ENCODE measurements around the gene CEMIP.
A peak's percentile ranks its signal among the peaks of the same experiment; 100 is the strongest.

Gene CEMIP

GRCh38 chr15:80971143-80971542 is 192.0 kb downstream of the CEMIP start:
- TF ChIP-seq ARNT (IDR thresholded peaks at IDR 0.05) (no peak), HDGF (IDR thresholded peaks at IDR 0.05; ENCODE audit: borderline replicate concordance) (no peak), FOXM1 (IDR thresholded peaks at IDR 0.05; ENCODE audit: borderline replicate concordance) (no peak), LEF1 (IDR thresholded peaks at IDR 0.05; ENCODE audit: borderline replicate concordance) (no peak), ELF4 (IDR thresholded peaks at IDR 0.05) (no peak), FOXA1 (IDR thresholded peaks at IDR 0.05) (no peak), FOXK2 (IDR thresholded peaks at IDR 0.05) (no peak), NFRKB (IDR thresholded peaks at IDR 0.05) (no peak), BHLHE40 (IDR thresholded peaks at IDR 0.05; ENCODE audit: borderline replicate concordance) (no peak), CTBP1 (IDR thresholded peaks at IDR 0.05; ENCODE audit: borderline replicate concordance) (no peak), SP1 (IDR thresholded peaks at IDR 0.05) (no peak), SUZ12 (IDR thresholded peaks at IDR 0.05) (no peak)
- ChIA-PET POLR2A (no interaction called here), CTCF (interaction anchor here (1.0 kb wide), 1 partner anchor 8 kb away, joined by 4 read pairs; no protein-coding TSS in a partner anchor)
- DNase-seq (ENCODE audit: extremely low spot score) = no peak

- ChIA-PET CTCF (interaction anchor here (0.6 to 1.2 kb wide), 2 partner anchors 193 to 1111 kb away, joined by 3 to 5 read pairs; partner anchors contain the start of gene CEMIP), POLR2A (no interaction called here)
- TF ChIP-seq SP1 (IDR thresholded peaks at IDR 0.05) (no peak), ELF4 (IDR thresholded peaks at IDR 0.05) (no peak), PKNOX1 (IDR thresholded peaks at IDR 0.05) (no peak), CTBP1 (IDR thresholded peaks at IDR 0.05; ENCODE audit: borderline replicate concordance) (no peak), LEF1 (IDR thresholded peaks at IDR 0.05; ENCODE audit: borderline replicate concordance) (no peak), ARNT (IDR thresholded peaks at IDR 0.05) (no peak), TARDBP (IDR thresholded peaks at IDR 0.05) (no peak), ZNF384 (IDR thresholded peaks at IDR 0.05) (no peak), FOXM1 (IDR thresholded peaks at IDR 0.05; ENCODE audit: borderline replicate concordance) (no peak), BHLHE40 (IDR thresholded peaks at IDR 0.05; ENCODE audit: borderline replicate concordance) (no peak)
- DNase-seq (ENCODE audit: extremely low spot score) = no peak
Measured at GRCh38 chr15:80972276-80972675, 193.1 kb downstream of the CEMIP start.

GRCh38 chr15:80974914-80975313 is 195.7 kb downstream of the CEMIP start:
- ChIA-PET CTCF (interaction anchor here (0.7 to 4.9 kb wide), 5 partner anchors 25 to 291 kb away, joined by 3 to 94 read pairs (median 4); no protein-coding TSS in a partner anchor), POLR2A (no interaction called here)
- no peak for DNase-seq (ENCODE audit: extremely low spot score)
- TF ChIP-seq L3MBTL2 (conservative IDR thresholded peaks at IDR 0.05) (0 out of 2 replicates have a peak, but pooled peaks have one; percentile 14), NFRKB (IDR thresholded peaks at IDR 0.05) (no peak)

- DNase-seq (ENCODE audit: extremely low spot score) = no peak
- TF ChIP-seq TARDBP (IDR thresholded peaks at IDR 0.05) (no peak), ARNT (IDR thresholded peaks at IDR 0.05) (no peak), PKNOX1 (IDR thresholded peaks at IDR 0.05) (no peak), HDGF (IDR thresholded peaks at IDR 0.05; ENCODE audit: borderline replicate concordance) (no peak), FOXA1 (IDR thresholded peaks at IDR 0.05) (no peak), SUZ12 (IDR thresholded peaks at IDR 0.05) (no peak), FOXM1 (IDR thresholded peaks at IDR 0.05; ENCODE audit: borderline replicate concordance) (no peak), LEF1 (IDR thresholded peaks at IDR 0.05; ENCODE audit: borderline replicate concordance) (no peak), NFRKB (IDR thresholded peaks at IDR 0.05) (no peak)
- ChIA-PET CTCF (interaction anchor here (0.7 to 4.9 kb wide), 9 partner anchors 10 to 373 kb away, joined by 4 to 94 read pairs (median 6); partner anchors contain the start of gene CEMIP), POLR2A (interaction anchor here (1.6 kb wide), 1 partner anchor 24 kb away, joined by 7 read pairs; the partner anchor contains the start of gene TLNRD1)
Measured at GRCh38 chr15:80976851-80977250, 197.7 kb downstream of the CEMIP start.

GRCh38 chr15:80977627-80978036 is 198.5 kb downstream of the CEMIP start:
- ChIA-PET POLR2A (interaction anchor here (0.6 to 1.6 kb wide), 3 partner anchors 14 to 288 kb away, joined by 5 to 7 read pairs (median 6); partner anchors contain the start of gene TLNRD1), CTCF (interaction anchor here (0.6 to 4.9 kb wide), 18 partner anchors 9 to 372 kb away, joined by 3 to 94 read pairs (median 5); partner anchors contain the start of gene CEMIP)
- TF ChIP-seq FOXM1 (IDR thresholded peaks at IDR 0.05; ENCODE audit: borderline replicate concordance) (0 out of 2 replicates have a peak, but pooled peaks have one; percentile 11), ELF4 (IDR thresholded peaks at IDR 0.05) (no peak)
- peak; percentile 85 for DNase-seq (ENCODE audit: extremely low spot score)

GRCh38 chr15:80978685-80979329 is 199.6 kb downstream of the CEMIP start:
- ChIA-PET POLR2A (interaction anchor here (1.9 kb wide), 1 partner anchor 9 kb away, joined by 6 read pairs; no protein-coding TSS in a partner anchor), CTCF (interaction anchor here (0.6 to 2.4 kb wide), 9 partner anchors 8 to 287 kb away, joined by 3 to 19 read pairs (median 4); partner anchors contain the start of gene CEMIP)
- no peak for TF ChIP-seq FOXM1 (IDR thresholded peaks at IDR 0.05; ENCODE audit: borderline replicate concordance)
- TF ChIP-seq SP1 (IDR thresholded peaks at IDR 0.05) = no peak
- TF ChIP-seq ZNF384 (IDR thresholded peaks at IDR 0.05) = no peak
- TF ChIP-seq LEF1 (IDR thresholded peaks at IDR 0.05; ENCODE audit: borderline replicate concordance) = no peak
- TF ChIP-seq PKNOX1 (IDR thresholded peaks at IDR 0.05) = no peak
- TF ChIP-seq HDGF (IDR thresholded peaks at IDR 0.05; ENCODE audit: borderline replicate concordance) = no peak
- TF ChIP-seq SUZ12 (IDR thresholded peaks at IDR 0.05) = no peak
- no peak for TF ChIP-seq L3MBTL2 (conservative IDR thresholded peaks at IDR 0.05)
- no peak for TF ChIP-seq FOXK2 (IDR thresholded peaks at IDR 0.05)
- TF ChIP-seq BHLHE40 (IDR thresholded peaks at IDR 0.05; ENCODE audit: borderline replicate concordance) = no peak
- no peak for TF ChIP-seq CTBP1 (IDR thresholded peaks at IDR 0.05; ENCODE audit: borderline replicate concordance)
- TF ChIP-seq ARNT (IDR thresholded peaks at IDR 0.05) = no peak
- no peak for TF ChIP-seq TARDBP (IDR thresholded peaks at IDR 0.05)
- TF ChIP-seq NFRKB (IDR thresholded peaks at IDR 0.05) = no peak
- no peak for TF ChIP-seq ELF4 (IDR thresholded peaks at IDR 0.05)
- no peak for TF ChIP-seq FOXA1 (IDR thresholded peaks at IDR 0.05)
- no peak for DNase-seq (ENCODE audit: extremely low spot score)
